ENCODE results near the gene EMC7.
"Not testable (repeated sequence)": the region's sequence is repeated elsewhere in the genome, so short reads cannot be mapped to it uniquely, and the experiment has no call there.

Gene EMC7

GRCh38 chr15:34120420-34120819 is 18.8 kb upstream of the EMC7 start:
- not testable (repeated sequence) for H3K4me3 ChIP-seq (ENCODE audit: low read depth in 1 of 5, low read length in 5 of 5); H3K4me1 ChIP-seq (ENCODE audit: control insufficient read depth in 5 of 5, insufficient read depth in 5 of 5, low read length in 5 of 5); H3K27ac ChIP-seq (ENCODE audit: low read depth, low read length); H3K9me3 ChIP-seq (ENCODE audit: control insufficient read depth in 5 of 5, low read length in 5 of 5); H3K27me3 ChIP-seq (ENCODE audit: control insufficient read depth in 5 of 5, insufficient read depth in 4 of 5, low read length in 5 of 5); H3K9ac ChIP-seq (ENCODE audit: low read length in 5 of 5); H3K36me3 ChIP-seq (ENCODE audit: control insufficient read depth in 5 of 5, insufficient read depth in 5 of 5, low read length in 5 of 5)

GRCh38 chr15:34119291-34119690 is 17.6 kb upstream of the EMC7 start:
- Histone ChIP-seq H3K27me3 (ENCODE audit: control insufficient read depth in 5 of 5, insufficient read depth in 4 of 5, low read length in 5 of 5) (peaks cover 0 to 9% (median 5%) of the 10 kb centered on the region in 5 donors), H3K9me3 (ENCODE audit: control insufficient read depth in 5 of 5, low read length in 5 of 5) (no peaks in the 10 kb centered on the region), H3K4me1 (ENCODE audit: control insufficient read depth in 5 of 5, insufficient read depth in 5 of 5, low read length in 5 of 5) (no peaks in the 10 kb centered on the region), H3K4me3 (ENCODE audit: low read depth in 1 of 5, low read length in 5 of 5) (no peak overlapping the region), H3K9ac (ENCODE audit: low read length in 5 of 5) (no peak overlapping the region), H3K27ac (ENCODE audit: low read depth, low read length) (no peak overlapping the region), H3K36me3 (ENCODE audit: control insufficient read depth in 5 of 5, insufficient read depth in 5 of 5, low read length in 5 of 5) (no peaks in the 10 kb centered on the region)

- Histone ChIP-seq H3K4me3 (ENCODE audit: low read depth in 1 of 5, low read length in 5 of 5) (no peak overlapping the region), H3K36me3 (ENCODE audit: control insufficient read depth in 5 of 5, insufficient read depth in 5 of 5, low read length in 5 of 5) (no peaks in the 10 kb centered on the region), H3K9ac (ENCODE audit: low read length in 5 of 5) (no peak overlapping the region), H3K4me1 (ENCODE audit: control insufficient read depth in 5 of 5, insufficient read depth in 5 of 5, low read length in 5 of 5) (no peaks in the 10 kb centered on the region), H3K27ac (ENCODE audit: low read depth, low read length) (no peak overlapping the region), H3K27me3 (ENCODE audit: control insufficient read depth in 5 of 5, insufficient read depth in 4 of 5, low read length in 5 of 5) (peaks cover 0 to 9% (median 5%) of the 10 kb centered on the region in 5 donors), H3K9me3 (ENCODE audit: control insufficient read depth in 5 of 5, low read length in 5 of 5) (no peaks in the 10 kb centered on the region)
Measured at GRCh38 chr15:34116620-34117019, 15.0 kb upstream of the EMC7 start.

- Histone ChIP-seq H3K9me3 (ENCODE audit: control insufficient read depth in 5 of 5, low read length in 5 of 5) (no peaks in the 10 kb centered on the region), H3K27me3 (ENCODE audit: control insufficient read depth in 5 of 5, insufficient read depth in 4 of 5, low read length in 5 of 5) (peaks cover 0 to 9% (median 5%) of the 10 kb centered on the region in 5 donors), H3K4me1 (ENCODE audit: control insufficient read depth in 5 of 5, insufficient read depth in 5 of 5, low read length in 5 of 5) (no peaks in the 10 kb centered on the region), H3K27ac (ENCODE audit: low read depth, low read length) (no peak overlapping the region), H3K36me3 (ENCODE audit: control insufficient read depth in 5 of 5, insufficient read depth in 5 of 5, low read length in 5 of 5) (no peaks in the 10 kb centered on the region), H3K4me3 (ENCODE audit: low read depth in 1 of 5, low read length in 5 of 5) (no peak overlapping the region), H3K9ac (ENCODE audit: low read length in 5 of 5) (no peak overlapping the region)
Measured at GRCh38 chr15:34114739-34115138, 13.1 kb upstream of the EMC7 start.

GRCh38 chr15:34114215-34114614 is 12.6 kb upstream of the EMC7 start:
- Histone ChIP-seq H3K4me1 (ENCODE audit: control insufficient read depth in 5 of 5, insufficient read depth in 5 of 5, low read length in 5 of 5) (no peaks in the 10 kb centered on the region), H3K27ac (ENCODE audit: low read depth, low read length) (no peak overlapping the region), H3K9ac (ENCODE audit: low read length in 5 of 5) (no peak overlapping the region), H3K9me3 (ENCODE audit: control insufficient read depth in 5 of 5, low read length in 5 of 5) (no peaks in the 10 kb centered on the region), H3K36me3 (ENCODE audit: control insufficient read depth in 5 of 5, insufficient read depth in 5 of 5, low read length in 5 of 5) (no peaks in the 10 kb centered on the region), H3K4me3 (ENCODE audit: low read depth in 1 of 5, low read length in 5 of 5) (no peak overlapping the region), H3K27me3 (ENCODE audit: control insufficient read depth in 5 of 5, insufficient read depth in 4 of 5, low read length in 5 of 5) (peaks cover 0 to 9% (median 5%) of the 10 kb centered on the region in 5 donors)

GRCh38 chr15:34111488-34111887 is 9.8 kb upstream of the EMC7 start:
- H3K4me1 ChIP-seq (ENCODE audit: control insufficient read depth in 5 of 5, insufficient read depth in 5 of 5, low read length in 5 of 5), result no peaks in the 10 kb centered on the region
- no peaks in the 10 kb centered on the region for H3K36me3 ChIP-seq (ENCODE audit: control insufficient read depth in 5 of 5, insufficient read depth in 5 of 5, low read length in 5 of 5)
- peaks cover 0 to 8% (median 3%) of the 10 kb centered on the region in 5 donors for H3K27me3 ChIP-seq (ENCODE audit: control insufficient read depth in 5 of 5, insufficient read depth in 4 of 5, low read length in 5 of 5)
- H3K9me3 ChIP-seq (ENCODE audit: control insufficient read depth in 5 of 5, low read length in 5 of 5), result no peaks in the 10 kb centered on the region
- no peak overlapping the region for H3K4me3 ChIP-seq (ENCODE audit: low read depth in 1 of 5, low read length in 5 of 5)
- no peak overlapping the region for H3K9ac ChIP-seq (ENCODE audit: low read length in 5 of 5)
- H3K27ac ChIP-seq (ENCODE audit: low read depth, low read length), result no peak overlapping the region

- no peak overlapping the region for H3K27ac ChIP-seq (ENCODE audit: low read depth, low read length)
- H3K36me3 ChIP-seq (ENCODE audit: control insufficient read depth in 5 of 5, insufficient read depth in 5 of 5, low read length in 5 of 5), result no peaks in the 10 kb centered on the region
- peaks cover 0 to 7% (median 3%) of the 10 kb centered on the region in 5 donors for H3K27me3 ChIP-seq (ENCODE audit: control insufficient read depth in 5 of 5, insufficient read depth in 4 of 5, low read length in 5 of 5)
- no peak overlapping the region for H3K4me3 ChIP-seq (ENCODE audit: low read depth in 1 of 5, low read length in 5 of 5)
- no peak overlapping the region for H3K9ac ChIP-seq (ENCODE audit: low read length in 5 of 5)
- no peaks in the 10 kb centered on the region for H3K4me1 ChIP-seq (ENCODE audit: control insufficient read depth in 5 of 5, insufficient read depth in 5 of 5, low read length in 5 of 5)
- H3K9me3 ChIP-seq (ENCODE audit: control insufficient read depth in 5 of 5, low read length in 5 of 5), result no peaks in the 10 kb centered on the region
Measured at GRCh38 chr15:34109797-34110663, 8.4 kb upstream of the EMC7 start.

GRCh38 chr15:34107315-34107714 is 5.7 kb upstream of the EMC7 start:
- H3K9me3 ChIP-seq (ENCODE audit: control insufficient read depth in 5 of 5, low read length in 5 of 5), result no peaks in the 10 kb centered on the region
- H3K36me3 ChIP-seq (ENCODE audit: control insufficient read depth in 5 of 5, insufficient read depth in 5 of 5, low read length in 5 of 5), result no peaks in the 10 kb centered on the region
- H3K4me3 ChIP-seq (ENCODE audit: low read depth in 1 of 5, low read length in 5 of 5), result no peak overlapping the region
- no peak overlapping the region for H3K27ac ChIP-seq (ENCODE audit: low read depth, low read length)
- H3K4me1 ChIP-seq (ENCODE audit: control insufficient read depth in 5 of 5, insufficient read depth in 5 of 5, low read length in 5 of 5), result peaks cover 0 to 6% (median 5%) of the 10 kb centered on the region in 5 donors
- H3K27me3 ChIP-seq (ENCODE audit: control insufficient read depth in 5 of 5, insufficient read depth in 4 of 5, low read length in 5 of 5), result no peaks in the 10 kb centered on the region
- H3K9ac ChIP-seq (ENCODE audit: low read length in 5 of 5), result no peak overlapping the region

GRCh38 chr15:34106423-34106822 is 4.8 kb upstream of the EMC7 start:
- H3K27me3 ChIP-seq (ENCODE audit: control insufficient read depth in 5 of 5, insufficient read depth in 4 of 5, low read length in 5 of 5), result no peaks in the 10 kb centered on the region
- no peak overlapping the region for H3K27ac ChIP-seq (ENCODE audit: low read depth, low read length)
- peaks cover 4 to 8% (median 6%) of the 10 kb centered on the region in 5 donors for H3K4me1 ChIP-seq (ENCODE audit: control insufficient read depth in 5 of 5, insufficient read depth in 5 of 5, low read length in 5 of 5)
- no peaks in the 10 kb centered on the region for H3K9me3 ChIP-seq (ENCODE audit: control insufficient read depth in 5 of 5, low read length in 5 of 5)
- H3K4me3 ChIP-seq (ENCODE audit: low read depth in 1 of 5, low read length in 5 of 5), result no peak overlapping the region
- H3K9ac ChIP-seq (ENCODE audit: low read length in 5 of 5), result no peak overlapping the region
- H3K36me3 ChIP-seq (ENCODE audit: control insufficient read depth in 5 of 5, insufficient read depth in 5 of 5, low read length in 5 of 5), result no peaks in the 10 kb centered on the region

GRCh38 chr15:34102175-34102925 is 688 bp upstream of the EMC7 start:
- peaks cover 6 to 28% (median 22%) of the 10 kb centered on the region in 5 donors for H3K4me1 ChIP-seq (ENCODE audit: control insufficient read depth in 5 of 5, insufficient read depth in 5 of 5, low read length in 5 of 5)
- no peaks in the 10 kb centered on the region for H3K27me3 ChIP-seq (ENCODE audit: control insufficient read depth in 5 of 5, insufficient read depth in 4 of 5, low read length in 5 of 5)
- peak overlapping the region; percentile 78 to 99 (median 91) for H3K9ac ChIP-seq (ENCODE audit: low read length in 5 of 5)
- no peaks in the 10 kb centered on the region for H3K9me3 ChIP-seq (ENCODE audit: control insufficient read depth in 5 of 5, low read length in 5 of 5)
- no peaks in the 10 kb centered on the region for H3K36me3 ChIP-seq (ENCODE audit: control insufficient read depth in 5 of 5, insufficient read depth in 5 of 5, low read length in 5 of 5)
- peak overlapping the region; percentile 76 to 99 (median 94) for H3K4me3 ChIP-seq (ENCODE audit: low read depth in 1 of 5, low read length in 5 of 5)
- peak overlapping the region; percentile 89 for H3K27ac ChIP-seq (ENCODE audit: low read depth, low read length)

All from subcutaneous abdominal adipose tissue (tissue), 5 donors.